ENCODE data around the gene EIF4E1B.

GRCh38 chr5:176656467-176656990 lies 26.1 kb downstream of the EIF4E1B start:
- TF ChIP-seq, protein P1, sequence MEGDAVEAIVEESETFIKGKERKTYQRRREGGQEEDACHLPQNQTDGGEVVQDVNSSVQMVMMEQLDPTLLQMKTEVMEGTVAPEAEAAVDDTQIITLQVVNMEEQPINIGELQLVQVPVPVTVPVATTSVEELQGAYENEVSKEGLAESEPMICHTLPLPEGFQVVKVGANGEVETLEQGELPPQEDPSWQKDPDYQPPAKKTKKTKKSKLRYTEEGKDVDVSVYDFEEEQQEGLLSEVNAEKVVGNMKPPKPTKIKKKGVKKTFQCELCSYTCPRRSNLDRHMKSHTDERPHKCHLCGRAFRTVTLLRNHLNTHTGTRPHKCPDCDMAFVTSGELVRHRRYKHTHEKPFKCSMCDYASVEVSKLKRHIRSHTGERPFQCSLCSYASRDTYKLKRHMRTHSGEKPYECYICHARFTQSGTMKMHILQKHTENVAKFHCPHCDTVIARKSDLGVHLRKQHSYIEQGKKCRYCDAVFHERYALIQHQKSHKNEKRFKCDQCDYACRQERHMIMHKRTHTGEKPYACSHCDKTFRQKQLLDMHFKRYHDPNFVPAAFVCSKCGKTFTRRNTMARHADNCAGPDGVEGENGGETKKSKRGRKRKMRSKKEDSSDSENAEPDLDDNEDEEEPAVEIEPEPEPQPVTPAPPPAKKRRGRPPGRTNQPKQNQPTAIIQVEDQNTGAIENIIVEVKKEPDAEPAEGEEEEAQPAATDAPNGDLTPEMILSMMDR (conservative IDR thresholded peaks at IDR 0.05; ENCODE audit: low read length) = no peak
- no peak for TF ChIP-seq EZH2phosphoT487 (IDR thresholded peaks at IDR 0.05; ENCODE audit: borderline replicate concordance)

All from Loucy (cell line).